Loucy (cell line): Measurements from ENCODE around the gene STRA8.
A peak's percentile ranks its signal among the peaks of the same experiment; 100 is the strongest.

ENCODE experiments used
- H2AFZ ChIP-seq: fragments of 200-600 bp; sonication (generic); 2 replicates; pipeline ENCODE4 v1.6.0; 2016; ENCODE audit warnings: antibody characterized with exemption, mild to moderate bottlenecking, low read length, moderate library complexity
- H3F3A ChIP-seq: fragments of 200-600 bp; 2 replicates; pipeline ENCODE4 v1.6.0; 2016; ENCODE audit warnings: antibody characterized with exemption, low read depth, mild to moderate bottlenecking
- H3K27me3 ChIP-seq: fragments of 200-600 bp; sonication (generic); 2 replicates; pipeline ENCODE4 v1.6.1; 2014; ENCODE audit warnings: low read length, mild to moderate bottlenecking; ENCODE audit not compliant: insufficient read depth, poor library complexity, severe bottlenecking
- H3K36me3 ChIP-seq: fragments of 200-600 bp; sonication (generic); 2 replicates; pipeline ENCODE4 v1.6.1; 2016; ENCODE audit warnings: low read length; ENCODE audit not compliant: insufficient read depth
- H3K4me1 ChIP-seq: fragments of 200-600 bp; sonication (generic); 2 replicates; pipeline ENCODE4 v1.5.1; 2014; ENCODE audit warnings: low read length, mild to moderate bottlenecking; ENCODE audit not compliant: insufficient read depth, poor library complexity, severe bottlenecking
- H3K4me2 ChIP-seq: fragments of 200-600 bp; sonication (generic); 2 replicates; pipeline ENCODE4 v1.6.0; 2014; ENCODE audit warnings: antibody characterized with exemption, low read length, low read depth, mild to moderate bottlenecking; ENCODE audit not compliant: poor library complexity, severe bottlenecking
- H3K4me3 ChIP-seq: fragments of 200-600 bp; sonication (generic); 2 replicates; pipeline ENCODE4 v1.5.1; 2014; ENCODE audit warnings: low read length, mild to moderate bottlenecking, mixed read lengths; ENCODE audit not compliant: poor library complexity, severe bottlenecking
- H3K79me2 ChIP-seq: fragments of 200-600 bp; sonication (generic); 2 replicates; pipeline ENCODE4 v1.6.1; 2014; ENCODE audit warnings: low read length; ENCODE audit not compliant: insufficient read depth
- H3K9ac ChIP-seq: fragments of 200-600 bp; sonication (generic); 2 replicates; pipeline ENCODE4 v1.6.0; 2014; ENCODE audit warnings: mild to moderate bottlenecking, low read depth, low read length, moderate library complexity; ENCODE audit not compliant: poor library complexity, severe bottlenecking
- H3K9me2 ChIP-seq: fragments of 200-600 bp; sonication (generic); replicated peaks from 2 replicates; pipeline ENCODE4 v1.6.1; 2016; ENCODE audit warnings: low read depth, low read length, mixed read lengths
- H3K9me3 ChIP-seq: fragments of 200-600 bp; sonication (generic); 2 replicates; pipeline ENCODE4 v1.6.1; 2014; ENCODE audit warnings: mild to moderate bottlenecking, antibody characterized with exemption, low read length, low read depth; ENCODE audit not compliant: insufficient read depth
- H4K20me1 ChIP-seq: fragments of 200-600 bp; sonication (generic); 2 replicates; pipeline ENCODE4 v1.6.0; 2014; ENCODE audit warnings: antibody characterized with exemption, low read length, mild to moderate bottlenecking; ENCODE audit not compliant: insufficient read depth, poor library complexity, severe bottlenecking
- EZH2phosphoT487 ChIP-seq: fragments of 200-600 bp; IDR thresholded peaks from 2 replicates; pipeline ENCODE4 v1.6.1; 2018; ENCODE audit warnings: antibody characterized with exemption, mild to moderate bottlenecking, moderate library complexity, borderline replicate concordance
- TF ChIP-seq, protein P1 (sequence below): fragments of 200-600 bp; sonication (generic); conservative IDR thresholded peaks from 2 replicates; pipeline ENCODE4 v1.5.1; 2014; ENCODE audit warnings: mild to moderate bottlenecking, antibody characterized with exemption, low read length

The STRA8 gene

GRCh38 chr7:135274495-135275268, 41.0 kb downstream of the STRA8 start:
- Histone ChIP-seq H3K36me3 (no peaks in the 10 kb centered on the region), H3K9me3 (no peaks in the 10 kb centered on the region), H3F3A (no peaks in the 10 kb centered on the region), H3K4me3 (no peak overlapping the region), H3K4me2 (no peak overlapping the region), H4K20me1 (no peaks in the 10 kb centered on the region), H3K79me2 (no peaks in the 10 kb centered on the region), H3K4me1 (no peaks in the 10 kb centered on the region), H2AFZ (no peak overlapping the region), H3K9me2 (no peaks in the 10 kb centered on the region), H3K27me3 (no peaks in the 10 kb centered on the region), H3K9ac (no peak overlapping the region)
- TF ChIP-seq, protein P1, sequence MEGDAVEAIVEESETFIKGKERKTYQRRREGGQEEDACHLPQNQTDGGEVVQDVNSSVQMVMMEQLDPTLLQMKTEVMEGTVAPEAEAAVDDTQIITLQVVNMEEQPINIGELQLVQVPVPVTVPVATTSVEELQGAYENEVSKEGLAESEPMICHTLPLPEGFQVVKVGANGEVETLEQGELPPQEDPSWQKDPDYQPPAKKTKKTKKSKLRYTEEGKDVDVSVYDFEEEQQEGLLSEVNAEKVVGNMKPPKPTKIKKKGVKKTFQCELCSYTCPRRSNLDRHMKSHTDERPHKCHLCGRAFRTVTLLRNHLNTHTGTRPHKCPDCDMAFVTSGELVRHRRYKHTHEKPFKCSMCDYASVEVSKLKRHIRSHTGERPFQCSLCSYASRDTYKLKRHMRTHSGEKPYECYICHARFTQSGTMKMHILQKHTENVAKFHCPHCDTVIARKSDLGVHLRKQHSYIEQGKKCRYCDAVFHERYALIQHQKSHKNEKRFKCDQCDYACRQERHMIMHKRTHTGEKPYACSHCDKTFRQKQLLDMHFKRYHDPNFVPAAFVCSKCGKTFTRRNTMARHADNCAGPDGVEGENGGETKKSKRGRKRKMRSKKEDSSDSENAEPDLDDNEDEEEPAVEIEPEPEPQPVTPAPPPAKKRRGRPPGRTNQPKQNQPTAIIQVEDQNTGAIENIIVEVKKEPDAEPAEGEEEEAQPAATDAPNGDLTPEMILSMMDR = peak; percentile 83
- TF ChIP-seq EZH2phosphoT487 = no peak

GRCh38 chr7:135275971-135276580, 42.4 kb downstream of the STRA8 start:
- H3K4me3 ChIP-seq = no peak overlapping the region

GRCh38 chr7:135277161-135277560, 43.5 kb downstream of the STRA8 start:
- Histone ChIP-seq H3K36me3 (no peaks in the 10 kb centered on the region), H3K9me2 (no peaks in the 10 kb centered on the region), H3K9ac (no peak overlapping the region), H3F3A (no peaks in the 10 kb centered on the region), H3K27me3 (no peaks in the 10 kb centered on the region), H3K4me1 (no peaks in the 10 kb centered on the region), H3K4me3 (no peak overlapping the region), H3K4me2 (no peak overlapping the region), H2AFZ (no peak overlapping the region), H4K20me1 (no peaks in the 10 kb centered on the region), H3K79me2 (no peaks in the 10 kb centered on the region), H3K9me3 (no peaks in the 10 kb centered on the region)
- TF ChIP-seq EZH2phosphoT487 = no peak
- TF ChIP-seq, protein P1 = no peak

More at GRCh38 chr7:135275971-135276580, 42.4 kb downstream of the STRA8 start:
- Histone ChIP-seq H3K4me2 (no peak overlapping the region), H3F3A (no peaks in the 10 kb centered on the region), H3K4me1 (no peaks in the 10 kb centered on the region), H2AFZ (no peak overlapping the region), H3K9ac (no peak overlapping the region), H3K79me2 (no peaks in the 10 kb centered on the region), H3K9me3 (no peaks in the 10 kb centered on the region), H3K27me3 (no peaks in the 10 kb centered on the region), H3K9me2 (no peaks in the 10 kb centered on the region), H3K36me3 (no peaks in the 10 kb centered on the region), H4K20me1 (no peaks in the 10 kb centered on the region)
- no peak for TF ChIP-seq EZH2phosphoT487
- TF ChIP-seq, protein P1 = no peak
